A549 (cell line): ENCODE measurements around the gene COX4I2. TPM values are rescaled to one million over a fixed set of nuclear protein-coding genes. Genes with fewer than 3 reads are reported as not detected.

Source experiments
- BHLHE40 ChIP-seq: IDR thresholded peaks from 2 replicates; pipeline ENCODE4 v1.6.1; 2012; ENCODE audit warnings: low read depth, low read length, inconsistent platforms
- CBX2 ChIP-seq: fragments of 200-600 bp; sonication (generic); IDR thresholded peaks from 2 replicates; pipeline ENCODE4 v1.6.1; 2016; ENCODE audit warnings: low read depth, mild to moderate bottlenecking, borderline replicate concordance
- CEBPB ChIP-seq, 2 experiments: fragments of >200 bp in 1 of 2; sonication (Bioruptor Twin) in 1 of 2; formaldehyde crosslinking in 1 of 2; IDR thresholded peaks; 2 replicates each; pipeline ENCODE4 v1.6.1; 2012 to 2016
- CHD2 ChIP-seq: fragments of 150-350 bp; IDR thresholded peaks from 2 replicates; pipeline ENCODE4 v1.6.1; 2014; ENCODE audit warnings: low read length; ENCODE audit not compliant: partially characterized antibody
- CHD4 ChIP-seq: fragments of 200-600 bp; sonication (generic); IDR thresholded peaks from 2 replicates; pipeline ENCODE4 v1.6.1; 2016; ENCODE audit warnings: antibody characterized with exemption, mild to moderate bottlenecking, borderline replicate concordance
- ESRRA ChIP-seq: fragments of 150-350 bp; IDR thresholded peaks from 2 replicates; pipeline ENCODE4 v1.6.1; 2014; ENCODE audit warnings: mild to moderate bottlenecking, low read length, borderline replicate concordance
- FOSB ChIP-seq: fragments of 250-450 bp; sonication (Bioruptor Pico); IDR thresholded peaks from 2 replicates; pipeline ENCODE4 v1.5.0; 2020; ENCODE audit warnings: mild to moderate bottlenecking, moderate library complexity
- FOSL2 ChIP-seq, 2 experiments: fragments of 450-650 bp in 1 of 2; fragments of >200 bp in 1 of 2; sonication (Bioruptor Twin) in 1 of 2; formaldehyde crosslinking; IDR thresholded peaks; 2 replicates each; pipeline versions ENCODE4 v1.5.0 to v1.6.1; 2016 to 2020; ENCODE audit warnings: mild to moderate bottlenecking in 1 of 2, moderate library complexity in 1 of 2
- GATA3 ChIP-seq: IDR thresholded peaks from 2 replicates; pipeline ENCODE4 v1.6.1; 2012; ENCODE audit warnings: borderline replicate concordance
- HOXB13 ChIP-seq: fragments of 250-450 bp; sonication (Bioruptor Pico); IDR thresholded peaks from 2 replicates; pipeline ENCODE4 v1.5.0; 2020; ENCODE audit warnings: low read depth, mild to moderate bottlenecking, moderate library complexity
- JUN ChIP-seq, 2 experiments: fragments of >200 bp; sonication (Bioruptor Twin); formaldehyde crosslinking; IDR thresholded peaks; 2 replicates in 1 of 2; 3 replicates in 1 of 2; pipeline ENCODE4 v1.6.1; 2016 to 2017
- KDM1A ChIP-seq: fragments of 200-600 bp; sonication (generic); IDR thresholded peaks from 2 replicates; pipeline ENCODE4 v1.6.1; 2016; ENCODE audit warnings: low read depth, mild to moderate bottlenecking
- KDM5A ChIP-seq: fragments of 200-600 bp; sonication (generic); IDR thresholded peaks from 2 replicates; pipeline ENCODE4 v1.6.1; 2016; ENCODE audit warnings: antibody characterized with exemption, mild to moderate bottlenecking
- MAZ ChIP-seq: fragments of 150-350 bp; IDR thresholded peaks from 2 replicates; pipeline ENCODE4 v1.6.1; 2014; ENCODE audit warnings: antibody characterized with exemption, low read depth, low read length, borderline replicate concordance
- NPAS2 ChIP-seq: fragments of 250-450 bp; sonication (Bioruptor Pico); IDR thresholded peaks from 2 replicates; pipeline ENCODE4 v1.8.0; 2022; ENCODE audit warnings: mild to moderate bottlenecking, moderate library complexity, borderline replicate concordance
- PHF8 ChIP-seq: fragments of 200-600 bp; sonication (generic); IDR thresholded peaks from 2 replicates; pipeline ENCODE4 v1.6.1; 2016; ENCODE audit warnings: low read depth, mild to moderate bottlenecking, antibody characterized with exemption, moderate library complexity, borderline replicate concordance
- POLR2AphosphoS2 ChIP-seq: conservative IDR thresholded peaks from 2 replicates; pipeline ENCODE4 v1.6.1; 2012; ENCODE audit warnings: low read length, improper control_type of control experiment, inconsistent platforms
- RAD21 ChIP-seq, 2 experiments: fragments of >200 bp in 1 of 2; sonication (Bioruptor Twin) in 1 of 2; formaldehyde crosslinking in 1 of 2; IDR thresholded peaks in 1 of 2; conservative IDR thresholded peaks in 1 of 2; 2 replicates in 1 of 2; 3 replicates in 1 of 2; pipeline ENCODE4 v1.6.1; 2012 to 2018; ENCODE audit warnings: inconsistent platforms in 1 of 2
- RARB ChIP-seq: fragments of 250-450 bp; sonication (Bioruptor Pico); IDR thresholded peaks from 2 replicates; pipeline ENCODE4 v1.8.0; 2021; ENCODE audit warnings: mild to moderate bottlenecking, moderate library complexity
- RCOR1 ChIP-seq: fragments of 150-350 bp; IDR thresholded peaks from 2 replicates; pipeline ENCODE4 v1.6.1; 2014; ENCODE audit warnings: antibody characterized with exemption, low read length, low read depth
- RFX5 ChIP-seq: fragments of 450-650 bp; IDR thresholded peaks from 2 replicates; pipeline ENCODE4 v1.7.1; 2014; ENCODE audit warnings: antibody characterized with exemption, mild to moderate bottlenecking, moderate library complexity
- SREBF2 ChIP-seq: fragments of 450-650 bp; IDR thresholded peaks from 2 replicates; pipeline ENCODE4 v1.6.1; 2014; ENCODE audit warnings: mild to moderate bottlenecking, moderate library complexity
- TP53 ChIP-seq: fragments of 250-450 bp; sonication (Bioruptor Pico); IDR thresholded peaks from 2 replicates; pipeline ENCODE4 v1.5.0; 2021; ENCODE audit warnings: mild to moderate bottlenecking, moderate library complexity
- ZC3H11A ChIP-seq: fragments of 450-650 bp; IDR thresholded peaks from 2 replicates; pipeline ENCODE4 v1.6.1; 2014; ENCODE audit warnings: antibody characterized with exemption, mild to moderate bottlenecking
- ZFP36 ChIP-seq: fragments of 450-650 bp; IDR thresholded peaks from 2 replicates; pipeline ENCODE4 v1.6.1; 2014; ENCODE audit warnings: borderline replicate concordance; ENCODE audit not compliant: partially characterized antibody
- polyA plus RNA-seq, 4 experiments: library from polyadenylated mRNA; depleted of rRNA in 3 of 4; stranded (reverse); fragments of >200 nt; fragmentation: RNase III in 1 of 4; extraction: RNeasy Plus Mini Kit Qiagen cat#74134 plus additional on column Dnase treatment in 1 of 4; gene quantifications; 2 replicates in 3 of 4; 3 replicates in 1 of 4; pipeline ENCODE4 v1.2.3, GENCODE V29; 2011 to 2017
- TF ChIP-seq, protein P1 (sequence below): fragments of >200 bp; sonication (Bioruptor Twin); formaldehyde crosslinking; IDR thresholded peaks from 2 replicates; pipeline ENCODE4 v1.6.1; 2016
- TF ChIP-seq, protein P2 (sequence below): fragments of >200 bp; sonication (Bioruptor Twin); formaldehyde crosslinking; IDR thresholded peaks from 3 replicates; pipeline ENCODE4 v1.6.1; 2016
- TF ChIP-seq, protein P3 (sequence below): fragments of >200 bp; sonication (Bioruptor Twin); formaldehyde crosslinking; IDR thresholded peaks from 3 replicates; pipeline ENCODE4 v1.5.1; 2016
- TF ChIP-seq, protein P4 (sequence below): IDR thresholded peaks from 2 replicates; pipeline ENCODE4 v1.6.1; 2012
- TF ChIP-seq, protein P5 (sequence below): fragments of 250-450 bp; sonication (Bioruptor Pico); IDR thresholded peaks from 2 replicates; pipeline ENCODE4 v1.5.0; 2021; ENCODE audit warnings: mild to moderate bottlenecking, moderate library complexity, borderline replicate concordance
- TF ChIP-seq, protein P6 (sequence below): fragments of 250-450 bp; sonication (Bioruptor Pico); IDR thresholded peaks from 2 replicates; pipeline ENCODE4 v1.5.0; 2020; ENCODE audit warnings: low read depth, mild to moderate bottlenecking, moderate library complexity

COX4I2 gene
- polyA plus RNA-seq, 2 of the 4 experiments (the other 2 are of a cell fraction), result not detected

DNA sequence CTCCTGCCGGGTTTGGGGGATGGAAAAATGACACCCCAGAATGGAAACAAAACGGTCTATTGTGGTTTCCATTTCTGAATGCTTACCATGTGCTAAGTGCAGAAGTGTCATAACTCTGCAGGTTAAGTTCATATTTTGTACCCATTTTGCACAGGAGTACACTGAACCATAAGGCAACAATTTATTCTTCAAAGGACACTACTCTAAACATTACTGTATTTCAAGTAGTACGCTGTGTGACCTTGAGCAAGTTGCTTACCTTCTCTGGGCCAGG is 42.4 kb upstream of the COX4I2 start (continued):
- peak; percentile 95 for TF ChIP-seq ZFP36
- no peak for TF ChIP-seq RAD21 (conservative IDR thresholded peaks at IDR 0.05 in 1 of 2, IDR thresholded peaks at IDR 0.05 in 1 of 2)
- peak; percentile 97; the same call in 1 of the 2 replicates for TF ChIP-seq KDM1A
- TF ChIP-seq RFX5, result no peak
- no peak for TF ChIP-seq FOSB
- TF ChIP-seq TP53 (CRISPR knock-in tag), result no peak
- TF ChIP-seq RARB (CRISPR knock-in tag), result 0 out of 2 replicates have a peak, but pooled peaks have one; percentile 13
- no peak for TF ChIP-seq SREBF2
- no peak for TF ChIP-seq CEBPB (IDR thresholded peaks at IDR 0.05)
- TF ChIP-seq RCOR1, result no peak
- TF ChIP-seq, protein P1, sequence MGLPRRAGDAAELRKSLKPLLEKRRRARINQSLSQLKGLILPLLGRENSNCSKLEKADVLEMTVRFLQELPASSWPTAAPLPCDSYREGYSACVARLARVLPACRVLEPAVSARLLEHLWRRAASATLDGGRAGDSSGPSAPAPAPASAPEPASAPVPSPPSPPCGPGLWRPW, result no peak
- TF ChIP-seq CBX2, result no peak
- TF ChIP-seq, protein P2, sequence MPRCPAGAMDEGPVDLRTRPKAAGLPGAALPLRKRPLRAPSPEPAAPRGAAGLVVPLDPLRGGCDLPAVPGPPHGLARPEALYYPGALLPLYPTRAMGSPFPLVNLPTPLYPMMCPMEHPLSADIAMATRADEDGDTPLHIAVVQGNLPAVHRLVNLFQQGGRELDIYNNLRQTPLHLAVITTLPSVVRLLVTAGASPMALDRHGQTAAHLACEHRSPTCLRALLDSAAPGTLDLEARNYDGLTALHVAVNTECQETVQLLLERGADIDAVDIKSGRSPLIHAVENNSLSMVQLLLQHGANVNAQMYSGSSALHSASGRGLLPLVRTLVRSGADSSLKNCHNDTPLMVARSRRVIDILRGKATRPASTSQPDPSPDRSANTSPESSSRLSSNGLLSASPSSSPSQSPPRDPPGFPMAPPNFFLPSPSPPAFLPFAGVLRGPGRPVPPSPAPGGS, result no peak; the same call in 2 of the 3 replicates
- TF ChIP-seq, protein P3, sequence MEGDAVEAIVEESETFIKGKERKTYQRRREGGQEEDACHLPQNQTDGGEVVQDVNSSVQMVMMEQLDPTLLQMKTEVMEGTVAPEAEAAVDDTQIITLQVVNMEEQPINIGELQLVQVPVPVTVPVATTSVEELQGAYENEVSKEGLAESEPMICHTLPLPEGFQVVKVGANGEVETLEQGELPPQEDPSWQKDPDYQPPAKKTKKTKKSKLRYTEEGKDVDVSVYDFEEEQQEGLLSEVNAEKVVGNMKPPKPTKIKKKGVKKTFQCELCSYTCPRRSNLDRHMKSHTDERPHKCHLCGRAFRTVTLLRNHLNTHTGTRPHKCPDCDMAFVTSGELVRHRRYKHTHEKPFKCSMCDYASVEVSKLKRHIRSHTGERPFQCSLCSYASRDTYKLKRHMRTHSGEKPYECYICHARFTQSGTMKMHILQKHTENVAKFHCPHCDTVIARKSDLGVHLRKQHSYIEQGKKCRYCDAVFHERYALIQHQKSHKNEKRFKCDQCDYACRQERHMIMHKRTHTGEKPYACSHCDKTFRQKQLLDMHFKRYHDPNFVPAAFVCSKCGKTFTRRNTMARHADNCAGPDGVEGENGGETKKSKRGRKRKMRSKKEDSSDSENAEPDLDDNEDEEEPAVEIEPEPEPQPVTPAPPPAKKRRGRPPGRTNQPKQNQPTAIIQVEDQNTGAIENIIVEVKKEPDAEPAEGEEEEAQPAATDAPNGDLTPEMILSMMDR, result no peak
- TF ChIP-seq NPAS2 (CRISPR knock-in tag), result no peak
- TF ChIP-seq, protein P4, sequence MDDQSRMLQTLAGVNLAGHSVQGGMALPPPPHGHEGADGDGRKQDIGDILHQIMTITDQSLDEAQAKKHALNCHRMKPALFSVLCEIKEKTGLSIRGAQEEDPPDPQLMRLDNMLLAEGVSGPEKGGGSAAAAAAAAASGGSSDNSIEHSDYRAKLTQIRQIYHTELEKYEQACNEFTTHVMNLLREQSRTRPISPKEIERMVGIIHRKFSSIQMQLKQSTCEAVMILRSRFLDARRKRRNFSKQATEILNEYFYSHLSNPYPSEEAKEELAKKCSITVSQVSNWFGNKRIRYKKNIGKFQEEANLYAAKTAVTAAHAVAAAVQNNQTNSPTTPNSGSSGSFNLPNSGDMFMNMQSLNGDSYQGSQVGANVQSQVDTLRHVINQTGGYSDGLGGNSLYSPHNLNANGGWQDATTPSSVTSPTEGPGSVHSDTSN, result no peak
- no peak for TF ChIP-seq GATA3
- no peak for TF ChIP-seq POLR2AphosphoS2
- TF ChIP-seq JUN (IDR thresholded peaks at IDR 0.05), result 0 out of 5 replicates have a peak, but pooled peaks of 1 of the 2 experiments have one; percentile 10
- peak; percentile 94; the same call in 1 of the 2 replicates for TF ChIP-seq CHD4
- TF ChIP-seq FOSL2 (IDR thresholded peaks at IDR 0.05), result no peak
- TF ChIP-seq FOSL2 (CRISPR knock-in tag; IDR thresholded peaks at IDR 0.05), result no peak
- TF ChIP-seq, protein P5, sequence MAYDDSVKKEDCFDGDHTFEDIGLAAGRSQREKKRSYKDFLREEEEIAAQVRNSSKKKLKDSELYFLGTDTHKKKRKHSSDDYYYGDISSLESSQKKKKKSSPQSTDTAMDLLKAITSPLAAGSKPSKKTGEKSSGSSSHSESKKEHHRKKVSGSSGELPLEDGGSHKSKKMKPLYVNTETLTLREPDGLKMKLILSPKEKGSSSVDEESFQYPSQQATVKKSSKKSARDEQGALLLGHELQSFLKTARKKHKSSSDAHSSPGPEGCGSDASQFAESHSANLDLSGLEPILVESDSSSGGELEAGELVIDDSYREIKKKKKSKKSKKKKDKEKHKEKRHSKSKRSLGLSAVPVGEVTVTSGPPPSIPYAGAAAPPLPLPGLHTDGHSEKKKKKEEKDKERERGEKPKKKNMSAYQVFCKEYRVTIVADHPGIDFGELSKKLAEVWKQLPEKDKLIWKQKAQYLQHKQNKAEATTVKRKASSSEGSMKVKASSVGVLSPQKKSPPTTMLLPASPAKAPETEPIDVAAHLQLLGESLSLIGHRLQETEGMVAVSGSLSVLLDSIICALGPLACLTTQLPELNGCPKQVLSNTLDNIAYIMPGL (CRISPR knock-in tag), result no peak
- no peak for TF ChIP-seq MAZ
- no peak for TF ChIP-seq CHD2
- TF ChIP-seq ESRRA, result no peak
- TF ChIP-seq BHLHE40, result no peak
- no peak for TF ChIP-seq ZC3H11A
- no peak for TF ChIP-seq KDM5A
- no peak for TF ChIP-seq HOXB13
- no peak for TF ChIP-seq PHF8
- TF ChIP-seq, protein P6, sequence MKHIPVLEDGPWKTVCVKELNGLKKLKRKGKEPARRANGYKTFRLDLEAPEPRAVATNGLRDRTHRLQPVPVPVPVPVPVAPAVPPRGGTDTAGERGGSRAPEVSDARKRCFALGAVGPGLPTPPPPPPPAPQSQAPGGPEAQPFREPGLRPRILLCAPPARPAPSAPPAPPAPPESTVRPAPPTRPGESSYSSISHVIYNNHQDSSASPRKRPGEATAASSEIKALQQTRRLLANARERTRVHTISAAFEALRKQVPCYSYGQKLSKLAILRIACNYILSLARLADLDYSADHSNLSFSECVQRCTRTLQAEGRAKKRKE (CRISPR knock-in tag), result no peak
